ENCODE data around the gene UBR3.

GRCh38 chr2:169999054-169999453 lies 171.8 kb downstream of the UBR3 start:
- TF ChIP-seq POLR2A (IDR thresholded peaks at IDR 0.05) (no peak), CTCF (IDR thresholded peaks at IDR 0.05) (no peak)
